Myocyte (in vitro differentiated cells): Measurements from ENCODE around the gene POLR3C. TPM values are rescaled to one million over a fixed set of nuclear protein-coding genes. Genes with fewer than 3 reads are reported as not detected.

ENCODE experiments used
- microRNA-seq: library from miRNA; unstranded; fragments of <30 nt; microRNA quantifications from one replicate; pipeline ENCODE4, GENCODE V29; 2016
- total RNA-seq: library from RNA; depleted of rRNA; stranded (reverse); fragments of >200 nt; gene quantifications from 2 replicates; pipeline ENCODE4 v1.2.3, GENCODE V29; 2014

POLR3C gene
- total RNA-seq, 1 donor from 2014 or later, result 27.2 TPM

Small RNAs within 50 kb of the gene (microRNA-seq; reads per million reads assigned to microRNA genes)
- not detected for gene MIR6736

Other genes with a start within 250 kb of the POLR3C start
- gene GPR89A, start 216.2 kb upstream of the POLR3C start, total RNA-seq, result 43.9 and 52.4 TPM in 2 replicates
- 55.0 and 90.7 TPM in 2 replicates for gene PDZK1, start 116.8 kb upstream of the POLR3C start, total RNA-seq
- gene CD160, start 104.7 kb upstream of the POLR3C start, total RNA-seq, result not detected in 2 replicates
- gene RNF115, start 105 bp upstream of the POLR3C start, total RNA-seq, result 22.7 and 30.4 TPM in 2 replicates
- 10.7 and 13.6 TPM in 2 replicates for gene NUDT17, start 21.4 kb downstream of the POLR3C start, total RNA-seq
- gene PIAS3, start 34.9 kb downstream of the POLR3C start, total RNA-seq, result 27.9 and 28.1 TPM in 2 replicates
- 0.13 and 0.31 TPM in 2 replicates for gene ANKRD35, start 61.7 kb downstream of the POLR3C start, total RNA-seq
- gene ITGA10, start 85.8 kb downstream of the POLR3C start, total RNA-seq, result 30.2 and 41.5 TPM in 2 replicates
- gene PEX11B, start 94.5 kb downstream of the POLR3C start, total RNA-seq, result 27.1 and 34.2 TPM in 2 replicates
- 191 and 218 TPM in 2 replicates for gene RBM8A, start 103.3 kb downstream of the POLR3C start, total RNA-seq
- gene LIX1L, start 133.8 kb downstream of the POLR3C start, total RNA-seq, result 24.4 and 24.7 TPM in 2 replicates
- gene ANKRD34A, start 140.4 kb downstream of the POLR3C start, total RNA-seq, result 1.6 and 2.5 TPM in 2 replicates
- gene POLR3GL, start 140.5 kb downstream of the POLR3C start, total RNA-seq, result 36.0 and 37.3 TPM in 2 replicates
- 260 and 398 TPM in 2 replicates for gene TXNIP, start 172.4 kb downstream of the POLR3C start, total RNA-seq
- gene HJV, start 197.5 kb downstream of the POLR3C start, total RNA-seq, result 184 and 334 TPM in 2 replicates